ENCODE data around the gene YWHAE. TPM values are rescaled to one million over a fixed set of nuclear protein-coding genes. Genes with fewer than 3 reads are reported as not detected.
A peak's percentile ranks its signal among the peaks of the same experiment; 100 is the strongest.

The YWHAE gene
- total RNA-seq, 6 experiments from 2014 or later, result 167 to 446 (median 217) TPM

GRCh38 chr17:1414001-1414574, 14.1 kb upstream of the YWHAE start:
- no peak for DNase-seq
- Histone ChIP-seq H3K27me3 (no peaks in the 10 kb centered on the region), H3K9me3 (no peaks in the 10 kb centered on the region), H3K27ac (peak overlapping the region in 2 of 3 donors; percentile 25 to 53), H3K4me3 (no peak overlapping the region), H3K4me1 (peaks cover 0 to 27% (median 7%) of the 10 kb centered on the region in 4 donors), H3K36me3 (peaks cover 0 to 2% (median 0%) of the 10 kb centered on the region in 4 donors)
- ATAC-seq, result no peak
- TF ChIP-seq, protein P1, sequence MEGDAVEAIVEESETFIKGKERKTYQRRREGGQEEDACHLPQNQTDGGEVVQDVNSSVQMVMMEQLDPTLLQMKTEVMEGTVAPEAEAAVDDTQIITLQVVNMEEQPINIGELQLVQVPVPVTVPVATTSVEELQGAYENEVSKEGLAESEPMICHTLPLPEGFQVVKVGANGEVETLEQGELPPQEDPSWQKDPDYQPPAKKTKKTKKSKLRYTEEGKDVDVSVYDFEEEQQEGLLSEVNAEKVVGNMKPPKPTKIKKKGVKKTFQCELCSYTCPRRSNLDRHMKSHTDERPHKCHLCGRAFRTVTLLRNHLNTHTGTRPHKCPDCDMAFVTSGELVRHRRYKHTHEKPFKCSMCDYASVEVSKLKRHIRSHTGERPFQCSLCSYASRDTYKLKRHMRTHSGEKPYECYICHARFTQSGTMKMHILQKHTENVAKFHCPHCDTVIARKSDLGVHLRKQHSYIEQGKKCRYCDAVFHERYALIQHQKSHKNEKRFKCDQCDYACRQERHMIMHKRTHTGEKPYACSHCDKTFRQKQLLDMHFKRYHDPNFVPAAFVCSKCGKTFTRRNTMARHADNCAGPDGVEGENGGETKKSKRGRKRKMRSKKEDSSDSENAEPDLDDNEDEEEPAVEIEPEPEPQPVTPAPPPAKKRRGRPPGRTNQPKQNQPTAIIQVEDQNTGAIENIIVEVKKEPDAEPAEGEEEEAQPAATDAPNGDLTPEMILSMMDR (IDR thresholded peaks at IDR 0.05), result no peak
- TF ChIP-seq POLR2A (IDR thresholded peaks at IDR 0.05), result no peak
- intact Hi-C loops (cut with DNase I), result no loop called here
- 69% methylated on average over 4 of the region's 9 CpGs for WGBS (ENCODE audit: insufficient coverage, low coverage, low lambda C conversion rate, missing lambda C conversion rate)

DNA sequence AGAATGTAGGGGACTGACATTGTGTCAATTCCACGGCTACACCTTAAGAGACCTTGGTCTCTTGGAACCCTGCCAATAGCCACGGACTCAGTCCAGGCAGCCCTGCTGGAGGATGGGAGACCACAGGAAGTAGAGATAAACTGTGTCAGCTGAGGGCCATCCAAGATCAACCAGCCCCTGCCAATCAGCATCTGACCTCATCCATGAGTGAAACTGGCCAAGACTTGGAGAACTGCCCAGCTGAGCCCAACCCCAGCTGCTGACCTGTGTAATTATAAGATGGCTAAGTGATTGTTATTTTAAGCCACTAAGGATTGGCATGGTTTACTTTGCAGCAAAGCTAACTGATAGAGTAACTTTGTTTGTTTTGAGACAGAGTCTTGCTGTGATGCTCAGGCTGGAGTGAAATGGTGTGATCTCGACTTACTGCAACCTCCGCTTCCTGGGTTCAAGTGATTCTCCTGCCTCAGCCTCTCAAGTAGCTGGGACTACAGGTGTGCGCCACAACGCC, 13.3 kb upstream of the YWHAE start:
- TF ChIP-seq, protein P1 (IDR thresholded peaks at IDR 0.05), result no peak
- TF ChIP-seq POLR2A (IDR thresholded peaks at IDR 0.05), result peak; percentile 17
- peak; percentile 85 to 96 (median 93) for DNase-seq

GRCh38 chr17:1412185-1413110, 12.4 kb upstream of the YWHAE start:
- WGBS (ENCODE audit: insufficient coverage, low coverage, low lambda C conversion rate, missing lambda C conversion rate), result 46% methylated on average over 16 of the region's 27 CpGs
- TF ChIP-seq, protein P1 (IDR thresholded peaks at IDR 0.05), result no peak
- Histone ChIP-seq H3K9me3 (no peaks in the 10 kb centered on the region), H3K27me3 (no peaks in the 10 kb centered on the region), H3K4me3 (peak overlapping the region in 2 of 3 donors; percentile 19 to 20), H3K27ac (peak overlapping the region in 2 of 3 donors; percentile 53 to 76), H3K4me1 (peaks cover 0 to 27% (median 7%) of the 10 kb centered on the region in 4 donors), H3K36me3 (no peaks in the 10 kb centered on the region)
- ATAC-seq (peak; percentile 58 to 71 (median 66)), DNase-seq (peak; percentile 43 to 78 (median 72))
- intact Hi-C loops (cut with DNase I), result no loop called here

More for the DNA sequence above, 13.3 kb upstream of the YWHAE start:
- Histone ChIP-seq H3K4me3 (peak overlapping the region in 2 of 3 donors; percentile 19 to 20), H3K4me1 (peaks cover 0 to 27% (median 7%) of the 10 kb centered on the region in 4 donors), H3K27me3 (no peaks in the 10 kb centered on the region), H3K27ac (peak overlapping the region in 2 of 3 donors; percentile 53 to 76), H3K9me3 (no peaks in the 10 kb centered on the region), H3K36me3 (peaks cover 0 to 2% (median 0%) of the 10 kb centered on the region in 4 donors)
- intact Hi-C loops (cut with DNase I), result no loop called here
- peak; percentile 92 to 95 (median 94) for ATAC-seq
- 40% methylated on average over 6 of the region's 6 CpGs for WGBS (ENCODE audit: insufficient coverage, low coverage, low lambda C conversion rate, missing lambda C conversion rate)

DNA sequence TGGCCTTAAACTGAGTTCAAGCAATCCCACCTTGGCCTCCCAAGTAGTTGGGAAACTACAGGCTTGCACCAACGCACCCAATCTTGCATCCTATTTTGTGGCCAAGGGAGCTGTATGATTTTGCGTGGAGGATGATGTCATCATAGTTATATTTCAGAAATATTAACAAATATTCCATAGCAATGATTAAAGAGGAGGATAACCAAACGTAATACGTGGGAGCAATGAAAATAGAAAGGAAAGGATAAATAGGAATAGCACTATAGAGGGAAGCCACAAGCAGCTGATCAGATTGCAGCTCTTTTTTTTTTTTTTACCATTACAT, 2.2 kb upstream of the YWHAE start:
- ATAC-seq (no peak), DNase-seq (no peak)
- TF ChIP-seq, protein P1 (IDR thresholded peaks at IDR 0.05), result no peak
- TF ChIP-seq POLR2A (IDR thresholded peaks at IDR 0.05), result no peak
- 75% methylated on average over 4 of the region's 4 CpGs for WGBS (ENCODE audit: insufficient coverage, low coverage, low lambda C conversion rate, missing lambda C conversion rate)
- Histone ChIP-seq H3K9me3 (no peaks in the 10 kb centered on the region), H3K4me3 (no peak overlapping the region), H3K4me1 (peaks cover 0 to 15% (median 4%) of the 10 kb centered on the region in 4 donors), H3K27me3 (no peaks in the 10 kb centered on the region), H3K27ac (no peak overlapping the region), H3K36me3 (no peaks in the 10 kb centered on the region)
- intact Hi-C loops (cut with DNase I), result no loop called here

Measured in right lobe of liver (tissue), 6 donors.